MM.1S (cell line): ENCODE data around the gene PGBD4.

Experiments
- DNase-seq: peaks from one replicate; pipeline ENCODE4 v3.0.0-alpha.2; 2015
- H2AFZ ChIP-seq: fragments of 300-600 bp; sonication (generic); 2 replicates; pipeline ENCODE4 v1.6.0; 2016; ENCODE audit warnings: antibody characterized with exemption, low read length
- H3F3A ChIP-seq: fragments of 300-600 bp; sonication (generic); 2 replicates; pipeline ENCODE4 v1.6.1; 2016; ENCODE audit warnings: mild to moderate bottlenecking, antibody characterized with exemption, low read length, moderate library complexity, mixed read lengths; ENCODE audit not compliant: insufficient read depth
- H3K27ac ChIP-seq: fragments of 300-600 bp; sonication (generic); 2 replicates; pipeline ENCODE4 v1.5.1; 2016; ENCODE audit warnings: mild to moderate bottlenecking, low read length
- H3K27me3 ChIP-seq: fragments of 300-600 bp; sonication (generic); replicated peaks from 2 replicates; pipeline ENCODE4 v1.6.0; 2016; ENCODE audit warnings: low read length; ENCODE audit not compliant: insufficient read depth
- H3K36me3 ChIP-seq: fragments of 300-600 bp; sonication (generic); replicated peaks from 2 replicates; pipeline ENCODE4 v1.6.1; 2016; ENCODE audit warnings: mild to moderate bottlenecking, low read length, mixed read lengths; ENCODE audit not compliant: insufficient read depth
- H3K4me1 ChIP-seq: fragments of 300-600 bp; sonication (generic); 2 replicates; pipeline ENCODE4 v1.6.1; 2016; ENCODE audit warnings: low read length, mixed read lengths
- H3K4me2 ChIP-seq: fragments of 300-600 bp; sonication (generic); 2 replicates; pipeline ENCODE4 v1.6.0; 2016; ENCODE audit warnings: low read depth, low read length
- H3K4me3 ChIP-seq: fragments of 300-600 bp; sonication (generic); 2 replicates; pipeline ENCODE4 v1.5.1; 2016; ENCODE audit warnings: low read length, mixed read lengths
- H3K79me2 ChIP-seq: fragments of 300-600 bp; sonication (generic); 2 replicates; pipeline ENCODE4 v1.6.1; 2016; ENCODE audit warnings: mixed run types, low read length, mixed read lengths
- H3K9ac ChIP-seq: fragments of 300-600 bp; sonication (generic); 2 replicates; pipeline ENCODE4 v1.6.1; 2016; ENCODE audit warnings: low read length, mixed read lengths
- H3K9me2 ChIP-seq: fragments of 300-600 bp; sonication (generic); replicated peaks from 2 replicates; pipeline ENCODE4 v1.6.1; 2016; ENCODE audit warnings: mild to moderate bottlenecking, low read length, mixed read lengths; ENCODE audit not compliant: insufficient read depth
- H3K9me3 ChIP-seq: fragments of 300-600 bp; sonication (generic); replicated peaks from 2 replicates; pipeline ENCODE4 v1.6.1; 2016; ENCODE audit warnings: mild to moderate bottlenecking, low read length, mixed read lengths; ENCODE audit not compliant: insufficient read depth
- H4K20me1 ChIP-seq: fragments of 300-600 bp; sonication (generic); 2 replicates; pipeline ENCODE4 v1.6.1; 2016; ENCODE audit warnings: mild to moderate bottlenecking, low read length, moderate library complexity, mixed read lengths; ENCODE audit not compliant: insufficient read depth
- EZH2 ChIP-seq: fragments of 300-600 bp; sonication (generic); optimal IDR thresholded peaks from 2 replicates; pipeline ENCODE3; 2017; ENCODE audit warnings: low read depth, mild to moderate bottlenecking, antibody characterized with exemption, low read length, mixed read lengths
- EZH2phosphoT487 ChIP-seq: fragments of 300-600 bp; sonication (generic); IDR thresholded peaks from 2 replicates; pipeline ENCODE4 v1.6.1; 2018; ENCODE audit warnings: antibody characterized with exemption, low read length
- TF ChIP-seq, protein P1 (sequence below): fragments of 300-600 bp; sonication (generic); IDR thresholded peaks from 2 replicates; pipeline ENCODE4 v1.5.1; 2016; ENCODE audit warnings: antibody characterized with exemption, low read length, mixed read lengths

The PGBD4 gene

DNA sequence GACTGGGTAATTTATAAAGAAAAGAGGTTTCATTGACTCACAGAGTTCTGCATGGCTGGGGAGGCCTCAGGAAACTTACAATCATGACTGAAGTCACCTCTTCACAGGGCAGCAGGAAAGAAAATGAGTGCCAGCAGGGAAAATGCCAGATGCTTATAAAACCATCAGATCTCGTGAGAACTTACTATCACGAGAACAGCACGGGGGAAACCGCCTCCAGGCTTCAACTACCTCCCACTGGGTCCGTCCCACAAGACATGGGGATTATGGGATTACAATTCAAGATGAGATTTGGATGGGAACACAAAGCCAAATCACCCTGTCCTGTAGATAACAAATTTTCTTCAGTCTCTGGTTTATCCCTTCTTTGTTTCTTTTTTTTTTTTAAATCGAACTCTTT, 31.9 kb upstream of the PGBD4 start:
- H3K9me2 ChIP-seq, result no peaks in the 10 kb centered on the region
- no peaks in the 10 kb centered on the region for H3K27me3 ChIP-seq
- H3K4me1 ChIP-seq, result no peaks in the 10 kb centered on the region
- no peaks in the 10 kb centered on the region for H3K36me3 ChIP-seq
- TF ChIP-seq EZH2, result no peak
- TF ChIP-seq, protein P1, sequence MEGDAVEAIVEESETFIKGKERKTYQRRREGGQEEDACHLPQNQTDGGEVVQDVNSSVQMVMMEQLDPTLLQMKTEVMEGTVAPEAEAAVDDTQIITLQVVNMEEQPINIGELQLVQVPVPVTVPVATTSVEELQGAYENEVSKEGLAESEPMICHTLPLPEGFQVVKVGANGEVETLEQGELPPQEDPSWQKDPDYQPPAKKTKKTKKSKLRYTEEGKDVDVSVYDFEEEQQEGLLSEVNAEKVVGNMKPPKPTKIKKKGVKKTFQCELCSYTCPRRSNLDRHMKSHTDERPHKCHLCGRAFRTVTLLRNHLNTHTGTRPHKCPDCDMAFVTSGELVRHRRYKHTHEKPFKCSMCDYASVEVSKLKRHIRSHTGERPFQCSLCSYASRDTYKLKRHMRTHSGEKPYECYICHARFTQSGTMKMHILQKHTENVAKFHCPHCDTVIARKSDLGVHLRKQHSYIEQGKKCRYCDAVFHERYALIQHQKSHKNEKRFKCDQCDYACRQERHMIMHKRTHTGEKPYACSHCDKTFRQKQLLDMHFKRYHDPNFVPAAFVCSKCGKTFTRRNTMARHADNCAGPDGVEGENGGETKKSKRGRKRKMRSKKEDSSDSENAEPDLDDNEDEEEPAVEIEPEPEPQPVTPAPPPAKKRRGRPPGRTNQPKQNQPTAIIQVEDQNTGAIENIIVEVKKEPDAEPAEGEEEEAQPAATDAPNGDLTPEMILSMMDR, result no peak
- H2AFZ ChIP-seq, result no peak overlapping the region
- no peak for DNase-seq
- H3F3A ChIP-seq, result no peaks in the 10 kb centered on the region
- no peaks in the 10 kb centered on the region for H3K9me3 ChIP-seq
- no peak overlapping the region for H3K27ac ChIP-seq
- H3K9ac ChIP-seq, result no peak overlapping the region
- no peak overlapping the region for H3K4me3 ChIP-seq
- H3K4me2 ChIP-seq, result no peak overlapping the region
- no peaks in the 10 kb centered on the region for H3K79me2 ChIP-seq
- no peaks in the 10 kb centered on the region for H4K20me1 ChIP-seq

- no peaks in the 10 kb centered on the region for H3K9me2 ChIP-seq
- DNase-seq, result no peak
- H3K27me3 ChIP-seq, result no peaks in the 10 kb centered on the region
- no peaks in the 10 kb centered on the region for H3K9me3 ChIP-seq
- H3K4me1 ChIP-seq, result no peaks in the 10 kb centered on the region
- H3F3A ChIP-seq, result no peaks in the 10 kb centered on the region
- H3K27ac ChIP-seq, result no peak overlapping the region
- no peaks in the 10 kb centered on the region for H4K20me1 ChIP-seq
- no peak for TF ChIP-seq EZH2phosphoT487
- TF ChIP-seq, protein P1, result no peak
- TF ChIP-seq EZH2, result no peak
- H3K4me2 ChIP-seq, result no peak overlapping the region
- H3K9ac ChIP-seq, result no peak overlapping the region
- no peaks in the 10 kb centered on the region for H3K36me3 ChIP-seq
- no peak overlapping the region for H3K4me3 ChIP-seq
- H3K79me2 ChIP-seq, result no peaks in the 10 kb centered on the region
- H2AFZ ChIP-seq, result no peak overlapping the region
Observed at GRCh38 chr15:34076785-34077184, 25.1 kb upstream of the PGBD4 start.

DNA sequence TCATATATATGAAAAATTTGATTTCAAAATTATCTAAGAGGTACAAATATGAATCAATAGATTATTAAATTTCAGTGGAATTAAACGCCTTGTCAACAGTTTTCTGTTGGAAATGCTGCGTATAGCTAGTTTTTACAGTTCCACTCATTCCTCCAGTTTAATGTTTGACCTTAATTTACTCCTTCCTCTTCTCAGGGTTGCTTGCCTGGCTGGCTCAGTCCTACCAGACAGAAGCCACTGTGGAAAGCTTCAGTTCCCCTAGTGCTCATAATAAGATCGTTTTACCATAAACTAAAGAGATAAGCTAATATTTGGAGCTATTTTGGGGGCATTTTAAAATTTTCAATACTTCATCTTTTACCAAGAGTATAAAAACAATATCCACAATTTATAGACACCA, 23.0 kb upstream of the PGBD4 start:
- H2AFZ ChIP-seq, result no peak overlapping the region
- no peak for DNase-seq

More for the DNA sequence above, 23.0 kb upstream of the PGBD4 start:
- TF ChIP-seq, protein P1, result no peak
- no peak for TF ChIP-seq EZH2phosphoT487
- TF ChIP-seq EZH2, result no peak
- H3K9ac ChIP-seq, result no peak overlapping the region
- no peaks in the 10 kb centered on the region for H3F3A ChIP-seq
- no peaks in the 10 kb centered on the region for H3K27me3 ChIP-seq
- H3K9me2 ChIP-seq, result no peaks in the 10 kb centered on the region
- H3K79me2 ChIP-seq, result no peaks in the 10 kb centered on the region
- H3K4me1 ChIP-seq, result no peaks in the 10 kb centered on the region
- H3K4me2 ChIP-seq, result no peak overlapping the region
- H3K9me3 ChIP-seq, result no peaks in the 10 kb centered on the region
- no peak overlapping the region for H3K27ac ChIP-seq
- no peaks in the 10 kb centered on the region for H3K36me3 ChIP-seq
- H3K4me3 ChIP-seq, result no peak overlapping the region
- no peaks in the 10 kb centered on the region for H4K20me1 ChIP-seq
